Measurements from ENCODE around the gene TRIM71.

TRIM71 gene

DNA sequence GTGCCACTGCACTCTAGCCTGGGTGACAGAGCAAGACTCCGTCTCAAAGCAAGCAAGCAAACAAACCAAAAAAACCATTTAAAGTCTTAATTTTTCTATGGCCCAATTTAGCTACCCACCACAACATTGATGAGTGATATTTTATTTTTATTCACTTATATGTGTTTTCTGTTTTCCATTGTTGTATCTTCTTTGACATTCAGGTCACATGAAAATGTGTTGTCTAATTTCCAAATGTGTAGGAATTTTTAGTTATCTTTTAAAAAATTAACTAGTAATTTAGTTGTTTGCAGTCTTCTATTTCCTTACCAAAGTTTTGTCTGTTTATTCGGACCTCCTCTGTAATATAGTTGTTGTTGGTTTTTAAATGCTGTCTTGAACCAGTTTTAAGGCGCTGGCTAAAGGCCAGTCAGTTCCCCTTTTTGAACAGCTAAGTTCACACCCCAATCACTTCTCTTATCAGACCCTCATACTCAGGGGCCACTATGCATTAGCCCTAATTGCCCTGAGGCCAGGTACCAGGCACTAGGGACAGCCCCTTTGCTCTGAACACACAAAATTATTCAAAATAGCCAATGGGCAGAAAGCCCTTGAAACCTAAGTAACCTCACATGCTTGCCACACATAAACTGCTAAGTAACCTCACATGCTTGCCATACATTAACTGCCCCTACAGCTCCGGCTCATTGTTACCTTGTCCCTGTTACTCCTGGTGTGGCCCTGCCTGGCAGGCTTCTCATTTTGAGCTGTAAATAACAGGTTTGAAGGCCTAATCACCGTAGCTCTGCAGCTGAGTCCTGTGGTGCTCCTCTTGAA, 129.4 kb downstream of the TRIM71 start:
- DNase-seq, result no peak

All from NCI-H510A (cell line).